ENCODE measurements around the gene ALOX15.
"Not testable (repeated sequence)": the region's sequence is repeated elsewhere in the genome, so short reads cannot be mapped to it uniquely, and the experiment has no call there.

The ALOX15 gene

DNA sequence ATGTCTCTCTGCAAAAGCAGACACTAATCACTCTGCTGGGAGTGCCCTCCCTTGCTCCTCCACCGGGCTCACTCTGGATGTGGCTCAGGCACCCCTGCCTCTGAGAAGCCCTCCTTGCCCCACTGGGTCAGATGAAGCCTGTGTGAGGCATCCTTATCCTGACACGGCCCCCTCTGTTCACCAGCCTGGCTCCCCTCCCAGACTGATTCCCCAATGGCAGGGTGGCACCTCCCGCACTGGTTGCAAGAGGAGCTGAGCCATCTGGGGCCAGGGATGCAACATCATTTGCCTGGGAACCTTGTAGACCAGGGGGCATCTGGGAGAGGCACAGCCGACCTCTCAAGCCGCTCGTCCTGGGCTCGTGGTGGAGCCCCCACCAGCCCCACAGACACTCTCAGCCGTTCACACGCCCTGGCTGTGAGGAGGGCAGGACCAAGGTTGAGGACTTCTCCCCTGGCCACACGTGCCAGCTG, 50.5 kb downstream of the ALOX15 start:
- no peak for DNase-seq

DNA sequence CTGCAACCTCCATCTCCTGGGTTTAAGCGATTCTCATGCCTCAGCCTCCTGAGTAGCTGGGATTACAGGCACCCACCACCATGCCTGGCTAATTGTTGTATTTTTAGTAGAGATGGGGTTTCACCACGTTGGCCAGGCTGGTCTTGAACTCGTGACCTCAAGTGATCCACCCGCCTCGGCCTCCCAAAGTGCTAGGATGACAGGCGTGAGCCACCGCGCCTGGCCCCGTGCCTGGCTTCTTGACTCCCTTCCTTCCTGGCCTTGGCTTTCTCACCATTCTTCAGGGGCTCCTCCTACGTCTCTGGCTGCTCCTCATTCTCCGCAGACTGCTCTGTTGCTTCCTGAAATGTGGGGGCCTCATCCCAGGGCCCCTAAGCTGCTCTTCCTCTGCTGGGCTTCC, 51.4 kb downstream of the ALOX15 start:
- DNase-seq, result not testable (repeated sequence)

GRCh38 chr17:4588898-4589625, 52.4 kb downstream of the ALOX15 start:
- DNase-seq, result no peak

- DNase-seq, result no peak
These were observed 53.1 kb downstream of the ALOX15 start for GRCh38 chr17:4588391-4588790.

- no peak for DNase-seq
These were observed 53.7 kb downstream of the ALOX15 start for GRCh38 chr17:4587803-4588202.

DNA sequence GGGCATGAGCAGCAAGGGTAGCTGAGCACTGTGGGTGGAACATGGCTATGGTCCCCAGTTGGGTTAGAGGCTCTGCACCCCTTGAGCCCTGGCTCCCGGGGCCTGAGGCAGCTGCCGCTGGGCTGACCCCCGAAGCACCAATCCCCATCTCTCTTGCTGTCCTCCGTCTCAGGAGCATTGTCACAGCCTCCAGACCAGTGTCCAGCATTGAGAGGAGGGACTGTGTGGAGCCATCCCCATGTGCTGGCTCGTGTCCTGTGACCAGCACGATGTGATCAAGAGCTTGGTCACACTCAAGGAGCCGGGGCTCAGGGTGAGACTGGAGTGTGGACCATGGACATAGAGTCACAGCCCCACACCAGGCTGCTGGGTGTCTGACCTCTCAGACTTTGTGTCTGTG, 54.3 kb downstream of the ALOX15 start:
- DNase-seq, result no peak

GRCh38 chr17:4586043-4586442, 55.4 kb downstream of the ALOX15 start:
- DNase-seq, result no peak

- no peak for DNase-seq
These were observed 55.9 kb downstream of the ALOX15 start for GRCh38 chr17:4585638-4585994.

DNA sequence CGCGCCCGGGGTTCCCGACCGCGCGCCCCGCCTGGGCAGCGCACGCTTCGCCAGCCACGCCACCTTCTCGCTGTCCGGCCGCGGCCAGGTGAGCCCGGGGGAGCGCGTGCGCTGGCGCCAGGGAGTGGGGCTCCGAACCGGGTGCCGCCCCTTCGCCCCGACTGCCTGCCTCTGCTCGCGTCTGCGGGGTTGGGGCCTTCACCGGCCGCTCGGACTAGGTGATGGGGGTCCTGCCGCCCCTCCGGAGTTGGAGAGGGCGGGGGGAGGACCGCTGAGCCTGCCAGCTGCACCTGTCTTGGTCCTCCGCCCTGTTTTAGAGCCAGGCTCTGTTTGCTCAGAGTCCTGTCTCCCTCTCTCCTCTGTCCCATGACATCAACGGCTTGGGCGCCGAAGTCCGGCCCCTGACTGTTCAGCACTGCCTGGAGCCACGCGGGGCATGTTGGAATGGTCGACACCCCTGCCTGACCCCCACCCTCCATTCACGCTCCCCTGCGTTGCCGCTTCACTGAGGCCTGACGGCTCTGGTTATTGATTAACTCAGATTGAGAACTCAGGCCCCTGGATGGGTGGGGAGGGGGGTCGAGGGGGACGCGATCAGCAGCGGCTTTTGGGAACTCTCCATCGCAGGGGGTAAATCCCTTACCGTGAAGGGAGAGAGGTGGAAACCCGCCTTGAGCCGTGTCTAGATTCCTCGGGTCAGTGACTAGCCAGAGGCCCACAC, 56.4 kb downstream of the ALOX15 start:
- DNase-seq, result no peak

DNA sequence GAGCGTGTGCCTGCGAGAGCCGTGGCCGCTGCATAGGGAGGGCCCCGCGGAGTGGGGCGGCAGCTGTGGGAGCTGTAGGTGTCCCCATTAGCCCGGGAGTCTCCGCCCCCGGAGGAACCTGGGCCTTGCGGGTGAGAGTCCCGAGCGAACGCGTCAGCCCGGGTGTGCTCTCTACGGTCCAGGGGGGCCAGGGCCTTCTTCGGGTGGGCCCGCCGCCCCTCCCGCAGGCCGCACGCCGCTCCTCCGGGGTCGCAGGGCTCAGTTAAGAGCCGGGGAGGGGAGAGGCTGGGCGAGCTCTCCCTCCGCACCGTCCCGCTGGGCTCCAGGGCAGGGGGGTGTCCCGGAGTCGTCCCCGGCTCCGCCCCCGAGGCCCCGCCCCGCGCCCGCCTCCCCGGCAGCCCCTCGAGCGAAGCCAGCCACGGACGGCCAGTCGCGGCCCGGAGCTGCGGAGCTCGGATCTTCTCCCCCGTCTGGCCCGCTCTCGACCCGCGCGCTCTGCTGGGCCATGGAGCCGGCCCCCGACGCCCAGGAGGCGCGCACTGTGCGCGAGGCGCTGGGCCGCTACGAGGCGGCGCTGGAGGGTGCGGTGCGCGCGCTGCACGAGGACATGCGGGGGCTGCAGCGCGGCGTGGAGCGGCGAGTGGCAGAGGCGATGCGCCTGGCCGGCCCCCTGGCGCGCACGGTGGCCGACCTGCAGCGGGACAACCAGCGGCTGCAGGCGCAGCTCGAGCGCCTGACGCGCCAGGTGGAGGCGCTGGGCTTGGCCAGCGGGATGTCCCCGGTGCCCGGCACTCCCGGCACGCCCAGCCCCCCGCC, 57.2 kb downstream of the ALOX15 start, which contains the start of gene SMTNL2:
Gene SMTNL2, plus strand, starts transcription at position 429 of the 816 bp plus-strand sequence. Its CDS starts 77 bp downstream, at position 506.
- DNase-seq, result no peak

DNA sequence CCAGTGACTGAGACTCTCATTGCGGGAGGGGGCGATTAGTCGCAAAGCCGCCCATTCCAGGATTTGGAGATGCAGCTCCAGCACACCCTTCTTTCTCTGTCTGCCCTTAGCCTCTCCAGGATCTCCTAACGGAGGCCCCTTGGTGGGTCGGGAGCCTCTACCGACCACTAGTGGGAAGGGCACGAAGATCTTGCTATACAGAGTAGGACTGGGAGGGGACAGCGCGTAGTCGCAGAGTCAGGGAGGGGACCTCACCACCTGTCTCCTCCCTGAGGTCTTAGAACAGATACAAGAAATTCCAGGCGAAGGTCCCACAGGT, 57.7 kb downstream of the ALOX15 start:
- no peak for DNase-seq

DNA sequence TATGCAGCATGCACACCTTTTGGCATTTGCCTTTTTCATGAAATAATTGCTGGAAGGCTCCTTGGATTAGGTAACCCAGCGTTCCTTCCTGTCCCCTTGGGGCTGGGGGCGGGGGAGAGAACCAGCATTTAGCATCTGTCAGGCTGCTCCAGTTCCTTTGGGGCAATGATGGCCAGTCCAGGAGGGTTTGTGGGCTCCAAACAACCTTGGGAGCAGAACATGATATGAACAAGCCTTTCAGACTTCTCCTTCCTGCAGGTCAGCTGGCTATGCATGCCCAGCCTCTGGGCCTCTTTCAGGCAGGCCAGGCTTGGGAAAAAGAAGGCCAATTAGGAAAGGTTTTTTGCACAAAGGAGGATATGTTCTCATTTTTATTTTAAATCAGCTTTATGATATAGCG, 58.3 kb downstream of the ALOX15 start:
- DNase-seq, result no peak

GRCh38 chr17:4582691-4583090, 58.8 kb downstream of the ALOX15 start:
- no peak for DNase-seq

GRCh38 chr17:4582101-4582501, 59.4 kb downstream of the ALOX15 start:
- DNase-seq, result no peak

All from DMS 273 treated with DMSO at 0.1 percent for 48 hours (cell line).